Upper lobe of left lung (tissue), 4 donors: ENCODE data around the gene MVK.

Experiments used
- EP300 ChIP-seq, 4 donors: sonication (generic); formaldehyde crosslinking; IDR thresholded peaks; one replicate each; pipeline ENCODE4 v1.5.1; 2017; ENCODE audit warnings: antibody characterized with exemption in 4 of 4, control low read depth in 2 of 4
- POLR2A ChIP-seq, 4 donors: fragments of 450-650 bp; IDR thresholded peaks; one replicate each; pipeline ENCODE4 v1.5.1; 2016 to 2017; ENCODE audit warnings: antibody characterized with exemption in 4 of 4, mild to moderate bottlenecking in 2 of 4

DNA sequence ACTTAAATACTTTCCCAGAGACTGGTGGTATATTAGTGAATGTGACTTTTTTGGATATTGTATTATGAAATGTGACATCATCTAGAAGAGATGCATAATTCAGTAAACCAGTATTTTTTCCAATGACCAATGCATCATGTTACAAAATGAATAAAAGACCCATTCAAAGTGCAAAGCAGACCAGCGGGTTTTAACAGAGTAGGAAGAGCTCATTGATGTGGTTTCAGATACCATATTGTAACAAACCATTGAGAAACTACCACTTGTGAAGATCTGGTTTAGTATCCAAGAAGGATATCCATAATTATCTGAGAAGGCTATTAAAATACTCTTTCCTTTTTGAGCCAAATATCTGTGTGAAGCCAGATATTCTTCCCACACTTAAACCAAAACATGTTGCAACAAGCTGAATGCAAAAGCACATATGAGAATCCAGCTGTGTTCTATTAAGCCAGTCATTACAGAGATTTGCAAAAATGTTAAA, 47.7 kb downstream of the MVK start:
- TF ChIP-seq EP300 (IDR thresholded peaks at IDR 0.05) (no peak), POLR2A (IDR thresholded peaks at IDR 0.05) (no peak)
